GM23338 (cell line): Measurements from ENCODE around the gene TBCEL. TPM values are rescaled to one million over a fixed set of nuclear protein-coding genes. Genes with fewer than 3 reads are reported as not detected.

Source experiments
- ATAC-seq: fragments of 200-7000 bp; cut with Tn5 transposase; 3 replicates; pipeline ENCODE4 v1.9.1; 2020
- DNase-seq: peaks from one replicate; pipeline ENCODE4 v3.0.0-alpha.2; 2015; ENCODE audit warnings: low spot score
- H2AFZ ChIP-seq: fragments of 200-600 bp; sonication (generic); 2 replicates; pipeline ENCODE4 v1.8.0; 2016; ENCODE audit warnings: antibody characterized with exemption, mild to moderate bottlenecking, moderate library complexity
- H3F3A ChIP-seq: fragments of 200-600 bp; sonication (generic); replicated peaks from 2 replicates; pipeline ENCODE4 v1.8.0; 2017; ENCODE audit warnings: antibody characterized with exemption, mixed run types, low read depth
- H3K27ac ChIP-seq: fragments of 200-600 bp; sonication (generic); 2 replicates; pipeline ENCODE4 v1.6.1; 2016; ENCODE audit warnings: low read depth
- H3K27me3 ChIP-seq: fragments of 200-600 bp; sonication (generic); 2 replicates; pipeline ENCODE4 v1.8.0; 2016; ENCODE audit warnings: mild to moderate bottlenecking, mixed run types, moderate library complexity; ENCODE audit not compliant: insufficient read depth
- H3K36me3 ChIP-seq: fragments of 200-600 bp; sonication (generic); 2 replicates; pipeline ENCODE4 v1.8.0; 2016; ENCODE audit warnings: mild to moderate bottlenecking; ENCODE audit not compliant: insufficient read depth
- H3K4me1 ChIP-seq: fragments of 200-600 bp; sonication (generic); 2 replicates; pipeline ENCODE4 v1.8.0; 2016; ENCODE audit warnings: mild to moderate bottlenecking, moderate library complexity; ENCODE audit not compliant: insufficient read depth
- H3K4me2 ChIP-seq: fragments of 200-600 bp; sonication (generic); 2 replicates; pipeline ENCODE4 v1.7.1; 2017; ENCODE audit warnings: mixed run types
- H3K4me3 ChIP-seq: fragments of 200-600 bp; sonication (generic); 2 replicates; pipeline ENCODE4 v1.6.1; 2016; ENCODE audit warnings: mixed run types
- H3K79me2 ChIP-seq: fragments of 200-600 bp; sonication (generic); replicated peaks from 2 replicates; pipeline ENCODE4 v1.8.0; 2017; ENCODE audit warnings: mild to moderate bottlenecking; ENCODE audit not compliant: insufficient read depth
- H3K9me2 ChIP-seq: fragments of 200-600 bp; sonication (generic); 2 replicates; pipeline ENCODE4 v1.8.0; 2017; ENCODE audit not compliant: insufficient read depth
- H4K20me1 ChIP-seq: fragments of 200-600 bp; sonication (generic); replicated peaks from 2 replicates; pipeline ENCODE4 v1.8.0; 2017; ENCODE audit warnings: mild to moderate bottlenecking; ENCODE audit not compliant: insufficient read depth
- H3K27ac Mint-ChIP-seq: 2 replicates; pipeline ENCODE4 v1.8.0; 2020; ENCODE audit warnings: inconsistent platforms, mild to moderate bottlenecking, moderate library complexity, mixed read lengths
- H3K27me3 Mint-ChIP-seq: 3 replicates; pipeline ENCODE4 v1.8.0; 2022; ENCODE audit warnings: low read depth, mild to moderate bottlenecking, moderate library complexity, mixed read lengths, inconsistent platforms; ENCODE audit not compliant: insufficient read depth, poor library complexity
- H3K36me3 Mint-ChIP-seq: 3 replicates; pipeline ENCODE4 v1.8.0; 2021; ENCODE audit warnings: low read depth, mild to moderate bottlenecking, inconsistent platforms, moderate library complexity, mixed read lengths
- H3K4me1 Mint-ChIP-seq: 3 replicates; pipeline ENCODE4 v1.8.0; 2020; ENCODE audit warnings: mild to moderate bottlenecking, inconsistent platforms, mixed read lengths
- H3K4me3 Mint-ChIP-seq: 3 replicates; pipeline ENCODE4 v1.8.0; 2021; ENCODE audit warnings: moderate library complexity, mild to moderate bottlenecking, inconsistent platforms, mixed read lengths
- H3K9me3 Mint-ChIP-seq: 3 replicates; pipeline ENCODE4 v1.8.0; 2020; ENCODE audit warnings: moderate library complexity, mild to moderate bottlenecking, inconsistent platforms, mixed read lengths
- CREB1 ChIP-seq: fragments of 250-450 bp; sonication (Bioruptor Pico); IDR thresholded peaks from 2 replicates; pipeline ENCODE4 v1.5.0; 2020; ENCODE audit warnings: low read depth, mild to moderate bottlenecking, moderate library complexity
- EZH2phosphoT487 ChIP-seq: fragments of 200-600 bp; sonication (generic); IDR thresholded peaks from one replicate; pipeline ENCODE4 v1.8.1; 2018; ENCODE audit warnings: antibody characterized with exemption; ENCODE audit not compliant: unreplicated experiment
- NANOG ChIP-seq: IDR thresholded peaks from 2 replicates; pipeline ENCODE4 v1.6.1; 2016; ENCODE audit warnings: antibody characterized with exemption, borderline replicate concordance
- STAT1 ChIP-seq: IDR thresholded peaks from one replicate; pipeline ENCODE4 v1.6.1; 2016; ENCODE audit warnings: antibody characterized with exemption; ENCODE audit not compliant: unreplicated experiment
- ZNF114 ChIP-seq: fragments of 250-450 bp; sonication (Bioruptor Pico); IDR thresholded peaks from 2 replicates; pipeline ENCODE4 v1.5.0; 2020; ENCODE audit warnings: mild to moderate bottlenecking, moderate library complexity
- polyA plus RNA-seq: library from polyadenylated mRNA; unstranded; fragments of >200 nt; fragmentation: Nextera tagmentation; extraction: Ambion mirVana; gene quantifications from 2 replicates; pipeline ENCODE4 v1.2.1, GENCODE V29; 2016
- total RNA-seq: library from RNA; depleted of rRNA; stranded (reverse); fragments of >200 nt; shearing (Covaris generic); gene quantifications from 2 replicates; pipeline ENCODE4 v1.2.3, GENCODE V29; 2014
- TF ChIP-seq, protein P1 (sequence below): IDR thresholded peaks from one replicate; pipeline ENCODE4 v1.6.1; 2018; ENCODE audit warnings: antibody characterized with exemption; ENCODE audit not compliant: unreplicated experiment
- TF ChIP-seq, protein P2 (sequence below): IDR thresholded peaks from 2 replicates; pipeline ENCODE4 v1.6.1; 2016; ENCODE audit warnings: antibody characterized with exemption
- TF ChIP-seq, protein P3 (sequence below), 2 experiments: fragments of 200-600 bp in 1 of 2; sonication (generic) in 1 of 2; conservative IDR thresholded peaks; 2 replicates each; pipeline versions ENCODE4 v1.5.1 to v1.6.1; 2016 to 2017; ENCODE audit warnings: antibody characterized with exemption in 2 of 2, low read depth in 2 of 2, mild to moderate bottlenecking in 2 of 2, moderate library complexity in 1 of 2

TBCEL gene
- total and polyA plus RNA-seq, 2 experiments from 2014 or later = 5.4 to 16.2 TPM

DNA sequence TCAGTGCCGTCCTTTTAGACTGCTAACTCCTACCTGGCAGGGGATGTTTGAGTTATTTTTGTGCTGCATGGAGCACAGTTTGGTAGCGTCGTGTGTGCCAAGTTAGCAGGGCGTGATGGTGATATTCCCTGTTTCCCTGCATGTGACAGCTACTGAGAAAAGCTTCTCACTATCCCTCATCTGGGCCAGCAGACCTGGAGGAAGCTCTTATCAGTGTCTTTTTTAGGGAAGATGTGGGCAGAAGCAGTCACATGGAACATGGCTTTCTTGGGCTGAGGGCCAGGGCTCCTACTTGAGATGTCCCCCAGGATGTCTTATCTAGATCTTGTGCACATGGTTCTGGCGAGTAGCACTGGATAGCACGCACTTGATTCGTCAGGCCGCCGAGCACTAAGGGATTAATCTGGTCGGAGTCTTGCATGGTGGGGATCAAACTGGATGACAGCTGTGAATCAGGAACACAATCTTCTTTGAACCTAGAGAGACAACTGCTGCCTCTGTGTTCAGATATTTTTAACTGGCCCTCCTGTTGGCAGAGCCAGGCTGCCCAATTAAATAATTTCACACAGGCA, 110.9 kb downstream of the TBCEL start (continued):
- TF ChIP-seq, protein P1, sequence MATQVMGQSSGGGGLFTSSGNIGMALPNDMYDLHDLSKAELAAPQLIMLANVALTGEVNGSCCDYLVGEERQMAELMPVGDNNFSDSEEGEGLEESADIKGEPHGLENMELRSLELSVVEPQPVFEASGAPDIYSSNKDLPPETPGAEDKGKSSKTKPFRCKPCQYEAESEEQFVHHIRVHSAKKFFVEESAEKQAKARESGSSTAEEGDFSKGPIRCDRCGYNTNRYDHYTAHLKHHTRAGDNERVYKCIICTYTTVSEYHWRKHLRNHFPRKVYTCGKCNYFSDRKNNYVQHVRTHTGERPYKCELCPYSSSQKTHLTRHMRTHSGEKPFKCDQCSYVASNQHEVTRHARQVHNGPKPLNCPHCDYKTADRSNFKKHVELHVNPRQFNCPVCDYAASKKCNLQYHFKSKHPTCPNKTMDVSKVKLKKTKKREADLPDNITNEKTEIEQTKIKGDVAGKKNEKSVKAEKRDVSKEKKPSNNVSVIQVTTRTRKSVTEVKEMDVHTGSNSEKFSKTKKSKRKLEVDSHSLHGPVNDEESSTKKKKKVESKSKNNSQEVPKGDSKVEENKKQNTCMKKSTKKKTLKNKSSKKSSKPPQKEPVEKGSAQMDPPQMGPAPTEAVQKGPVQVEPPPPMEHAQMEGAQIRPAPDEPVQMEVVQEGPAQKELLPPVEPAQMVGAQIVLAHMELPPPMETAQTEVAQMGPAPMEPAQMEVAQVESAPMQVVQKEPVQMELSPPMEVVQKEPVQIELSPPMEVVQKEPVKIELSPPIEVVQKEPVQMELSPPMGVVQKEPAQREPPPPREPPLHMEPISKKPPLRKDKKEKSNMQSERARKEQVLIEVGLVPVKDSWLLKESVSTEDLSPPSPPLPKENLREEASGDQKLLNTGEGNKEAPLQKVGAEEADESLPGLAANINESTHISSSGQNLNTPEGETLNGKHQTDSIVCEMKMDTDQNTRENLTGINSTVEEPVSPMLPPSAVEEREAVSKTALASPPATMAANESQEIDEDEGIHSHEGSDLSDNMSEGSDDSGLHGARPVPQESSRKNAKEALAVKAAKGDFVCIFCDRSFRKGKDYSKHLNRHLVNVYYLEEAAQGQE = no peak
- TF ChIP-seq CREB1 (no peak), NANOG (no peak), ZNF114 (CRISPR knock-in tag) (no peak)
- TF ChIP-seq, protein P2, sequence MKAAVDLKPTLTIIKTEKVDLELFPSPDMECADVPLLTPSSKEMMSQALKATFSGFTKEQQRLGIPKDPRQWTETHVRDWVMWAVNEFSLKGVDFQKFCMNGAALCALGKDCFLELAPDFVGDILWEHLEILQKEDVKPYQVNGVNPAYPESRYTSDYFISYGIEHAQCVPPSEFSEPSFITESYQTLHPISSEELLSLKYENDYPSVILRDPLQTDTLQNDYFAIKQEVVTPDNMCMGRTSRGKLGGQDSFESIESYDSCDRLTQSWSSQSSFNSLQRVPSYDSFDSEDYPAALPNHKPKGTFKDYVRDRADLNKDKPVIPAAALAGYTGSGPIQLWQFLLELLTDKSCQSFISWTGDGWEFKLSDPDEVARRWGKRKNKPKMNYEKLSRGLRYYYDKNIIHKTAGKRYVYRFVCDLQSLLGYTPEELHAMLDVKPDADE = no peak

DNA sequence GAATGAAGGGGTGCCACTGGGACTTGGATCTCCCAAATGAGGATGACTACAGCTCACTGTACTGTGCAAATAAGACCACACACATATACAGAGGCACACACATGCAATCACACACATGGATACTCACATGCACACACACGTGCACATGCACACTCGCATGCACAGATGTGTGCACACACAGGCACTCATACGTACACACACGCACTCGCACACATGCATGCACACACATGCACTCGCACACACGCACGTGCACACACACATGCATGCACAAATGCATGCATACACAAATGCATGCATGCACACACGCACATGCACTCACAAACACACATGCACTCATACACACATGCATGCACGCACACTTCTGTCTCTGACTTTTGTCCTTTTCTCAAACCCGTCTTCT, 113.1 kb downstream of the TBCEL start:
- no peaks in the 10 kb centered on the region for H3K9me3 Mint-ChIP-seq
- peaks cover 7% of the 10 kb centered on the region for H3K27me3 Mint-ChIP-seq
- TF ChIP-seq STAT1 (no peak), ZNF114 (CRISPR knock-in tag) (no peak), CREB1 (no peak), EZH2phosphoT487 (no peak), NANOG (no peak)
- TF ChIP-seq, protein P3, sequence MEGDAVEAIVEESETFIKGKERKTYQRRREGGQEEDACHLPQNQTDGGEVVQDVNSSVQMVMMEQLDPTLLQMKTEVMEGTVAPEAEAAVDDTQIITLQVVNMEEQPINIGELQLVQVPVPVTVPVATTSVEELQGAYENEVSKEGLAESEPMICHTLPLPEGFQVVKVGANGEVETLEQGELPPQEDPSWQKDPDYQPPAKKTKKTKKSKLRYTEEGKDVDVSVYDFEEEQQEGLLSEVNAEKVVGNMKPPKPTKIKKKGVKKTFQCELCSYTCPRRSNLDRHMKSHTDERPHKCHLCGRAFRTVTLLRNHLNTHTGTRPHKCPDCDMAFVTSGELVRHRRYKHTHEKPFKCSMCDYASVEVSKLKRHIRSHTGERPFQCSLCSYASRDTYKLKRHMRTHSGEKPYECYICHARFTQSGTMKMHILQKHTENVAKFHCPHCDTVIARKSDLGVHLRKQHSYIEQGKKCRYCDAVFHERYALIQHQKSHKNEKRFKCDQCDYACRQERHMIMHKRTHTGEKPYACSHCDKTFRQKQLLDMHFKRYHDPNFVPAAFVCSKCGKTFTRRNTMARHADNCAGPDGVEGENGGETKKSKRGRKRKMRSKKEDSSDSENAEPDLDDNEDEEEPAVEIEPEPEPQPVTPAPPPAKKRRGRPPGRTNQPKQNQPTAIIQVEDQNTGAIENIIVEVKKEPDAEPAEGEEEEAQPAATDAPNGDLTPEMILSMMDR (conservative IDR thresholded peaks at IDR 0.05; ENCODE audit: low read depth in 2 of 2) = no peak
- TF ChIP-seq, protein P2 = no peak
- H3K4me2 ChIP-seq = no peak overlapping the region
- H3K36me3 ChIP-seq = no peaks in the 10 kb centered on the region
- H3K4me3 ChIP-seq = no peak overlapping the region
- H3K9me2 ChIP-seq = no peaks in the 10 kb centered on the region
- no peaks in the 10 kb centered on the region for H3F3A ChIP-seq
- no peaks in the 10 kb centered on the region; the same call in 2 of the 3 replicates for H3K4me1 Mint-ChIP-seq
- H3K4me3 Mint-ChIP-seq = no peak overlapping the region
- no peaks in the 10 kb centered on the region for H3K27me3 ChIP-seq
- H3K27ac ChIP-seq = no peak overlapping the region
- ATAC-seq (no peak), DNase-seq (no peak)
- no peaks in the 10 kb centered on the region for H3K4me1 ChIP-seq
- no peaks in the 10 kb centered on the region for H3K79me2 ChIP-seq
- H2AFZ ChIP-seq = no peak overlapping the region
- H4K20me1 ChIP-seq = no peaks in the 10 kb centered on the region
- H3K27ac Mint-ChIP-seq = no peak overlapping the region
- H3K36me3 Mint-ChIP-seq = no peaks in the 10 kb centered on the region
